ENCODE measurements around the gene ESR2. TPM values are rescaled to one million over a fixed set of nuclear protein-coding genes. Genes with fewer than 3 reads are reported as not detected.

The ESR2 gene
- total RNA-seq, 1 experiment from 2014 or later: 0.15 TPM

- H3K23me2 ChIP-seq (ENCODE audit: insufficient read length, low read depth, low read length, poor library complexity, severe bottlenecking): no peaks in the 10 kb centered on the region
- no peak overlapping the region for H2BK15ac ChIP-seq (ENCODE audit: low read depth, low read length)
- H2BK120ac ChIP-seq (ENCODE audit: low read depth, low read length, poor library complexity, severe bottlenecking): no peak overlapping the region
- no peaks in the 10 kb centered on the region for H3K79me2 ChIP-seq (ENCODE audit: insufficient read depth, low read length)
- H3K9me3 ChIP-seq (ENCODE audit: control insufficient read depth, low read depth, low read length): no peaks in the 10 kb centered on the region
- no peak overlapping the region for H3T11ph ChIP-seq (ENCODE audit: low read length)
- H2AFZ ChIP-seq (ENCODE audit: low read length): no peak overlapping the region
- no peak overlapping the region for H3K9ac ChIP-seq (ENCODE audit: extremely low read depth, insufficient read length, low read length)
- WGBS (ENCODE audit: extremely low coverage, insufficient read length, low lambda C conversion rate): no CpG with 5 or more reads among the region's 1 CpG
- H3K23ac ChIP-seq (ENCODE audit: insufficient read length, low read depth, low read length): no peak overlapping the region
- H4K8ac ChIP-seq (replicated peaks; ENCODE audit: insufficient read length, low read depth, low read length): no peak overlapping the region
- H2AK5ac ChIP-seq (ENCODE audit: insufficient read length, low read length): no peak overlapping the region
- Mint-ChIP-seq H3K9me3 (peaks cover 24 to 26% of the 10 kb centered on the region in 2 experiments), H3K4me1 (peaks cover 29 to 33% of the 10 kb centered on the region in 2 experiments), H3K4me3 (no peak overlapping the region), H3K36me3 (ENCODE audit: insufficient read depth in 1 of 3, low read depth in 3 of 3) (peaks cover 30 to 59% (median 45%) of the 10 kb centered on the region in 3 experiments), H3K27ac (no peak overlapping the region), H3K27me3 (ENCODE audit: low read depth) (no peaks in the 10 kb centered on the region)
- no peak for TF ChIP-seq CTCF (conservative IDR thresholded peaks at IDR 0.05)
- H2BK5ac ChIP-seq (ENCODE audit: insufficient read length, low read length): no peak overlapping the region
- H3K27ac ChIP-seq (ENCODE audit: insufficient read length, low read depth, low read length): no peak overlapping the region
- H2BK12ac ChIP-seq (ENCODE audit: insufficient read length, low read depth, low read length): no peak overlapping the region
- H3K4me1 ChIP-seq (ENCODE audit: insufficient read depth, low read length): peaks cover 6% of the 10 kb centered on the region; the same call in 1 of the 2 replicates
- no peak overlapping the region for H2BK20ac ChIP-seq (ENCODE audit: low read depth, low read length, poor library complexity, severe bottlenecking)
- DNase-seq: no peak
- no peak overlapping the region for H3K18ac ChIP-seq (ENCODE audit: insufficient read length, low read depth, low read length)
- H4K91ac ChIP-seq (ENCODE audit: insufficient read length, low read depth, low read length): no peak overlapping the region
- no peaks in the 10 kb centered on the region for H4K20me1 ChIP-seq (ENCODE audit: control insufficient read depth, insufficient read depth, insufficient read length)
- no peak overlapping the region for H3K56ac ChIP-seq (ENCODE audit: insufficient read length, low read depth, low read length)
- no peak overlapping the region for H3K4ac ChIP-seq (ENCODE audit: low read depth, low read length)
- no peak overlapping the region for H4K5ac ChIP-seq (ENCODE audit: insufficient read length, low read depth, low read length)
- H3K14ac ChIP-seq (ENCODE audit: insufficient read depth, low read length): no peak overlapping the region
- H3K27me3 ChIP-seq (ENCODE audit: insufficient read depth, low read length): no peaks in the 10 kb centered on the region
- H3K79me1 ChIP-seq (ENCODE audit: insufficient read depth, low read depth, low read length, poor library complexity, severe bottlenecking): no peaks in the 10 kb centered on the region
- H3K4me2 ChIP-seq (ENCODE audit: insufficient read depth, insufficient read length, low read length): no peak overlapping the region
Observed at GRCh38 chr14:64185184-64185583, 109.0 kb downstream of the ESR2 start.
